Liver (tissue), 9 donors: Measurements from ENCODE around the gene TECTA. TPM values are rescaled to one million over a fixed set of nuclear protein-coding genes. Genes with fewer than 3 reads are reported as not detected.

ENCODE experiments used
- DNase-seq: peaks from one replicate; pipeline ENCODE4 v3.0.0-alpha.2; 2017; ENCODE audit warnings: low spot score
- H3K27ac ChIP-seq, 2 donors: one replicate each; pipeline ENCODE4 v1.7.0; 2013; ENCODE audit warnings: inconsistent platforms in 2 of 2, low read length in 2 of 2, control low read depth in 1 of 2, low read depth in 1 of 2, mild to moderate bottlenecking in 1 of 2
- H3K27me3 ChIP-seq, 4 donors: one replicate each; pipeline versions ENCODE4 v1.6.1 to v1.7.0; 2013; ENCODE audit warnings: low read length in 3 of 4, inconsistent platforms in 1 of 4, mild to moderate bottlenecking in 1 of 4, moderate library complexity in 1 of 4; ENCODE audit not compliant: control insufficient read depth in 4 of 4, insufficient read depth in 4 of 4
- H3K36me3 ChIP-seq, 4 donors: one replicate each; pipeline versions ENCODE4 v1.6.1 to v1.7.0; 2013; ENCODE audit warnings: low read length in 3 of 4, mild to moderate bottlenecking in 3 of 4, low read depth in 1 of 4, moderate library complexity in 1 of 4; ENCODE audit not compliant: control insufficient read depth in 4 of 4, insufficient read depth in 3 of 4
- H3K4me1 ChIP-seq, 4 donors: one replicate each; pipeline versions ENCODE4 v1.6.1 to v1.7.0; 2013; ENCODE audit warnings: low read length in 3 of 4, mild to moderate bottlenecking in 3 of 4, moderate library complexity in 1 of 4; ENCODE audit not compliant: control insufficient read depth in 4 of 4, insufficient read depth in 4 of 4
- H3K4me3 ChIP-seq, 3 donors: one replicate each; pipeline versions ENCODE4 v1.6.1 to v1.7.0; 2013; ENCODE audit warnings: low read length in 3 of 3, control low read depth in 1 of 3, low read depth in 1 of 3, mild to moderate bottlenecking in 1 of 3
- H3K9ac ChIP-seq, 2 donors: one replicate each; pipeline ENCODE4 v1.7.0; 2013; ENCODE audit warnings: low read length in 2 of 2, mild to moderate bottlenecking in 2 of 2, moderate library complexity in 2 of 2, control low read depth in 1 of 2, low read depth in 1 of 2
- H3K9me3 ChIP-seq, 4 donors: one replicate each; pipeline versions ENCODE4 v1.6.1 to v1.7.0; 2013; ENCODE audit warnings: low read length in 3 of 4; ENCODE audit not compliant: control insufficient read depth in 4 of 4
- EGR1 ChIP-seq, 2 donors: IDR thresholded peaks; 2 replicates each; pipeline ENCODE4 v1.6.1; 2016 to 2018; ENCODE audit warnings: antibody characterized with exemption in 2 of 2, low read depth in 2 of 2
- FOXA1 ChIP-seq: IDR thresholded peaks from 2 replicates; pipeline ENCODE4 v1.6.1; 2016; ENCODE audit warnings: antibody characterized with exemption
- GABPA ChIP-seq, 2 donors: IDR thresholded peaks in 1 of 2; conservative IDR thresholded peaks in 1 of 2; 2 replicates each; pipeline ENCODE4 v1.6.1; 2016; ENCODE audit warnings: antibody characterized with exemption in 2 of 2, mild to moderate bottlenecking in 1 of 2, moderate library complexity in 1 of 2
- HNF4A ChIP-seq, 2 donors: conservative IDR thresholded peaks; 2 replicates each; pipeline ENCODE4 v1.6.1; 2016; ENCODE audit warnings: antibody characterized with exemption in 2 of 2, mild to moderate bottlenecking in 2 of 2
- HNF4G ChIP-seq: IDR thresholded peaks from 2 replicates; pipeline ENCODE4 v1.6.1; 2016; ENCODE audit warnings: antibody characterized with exemption
- JUND ChIP-seq, 2 donors: IDR thresholded peaks; 2 replicates each; pipeline ENCODE4 v1.6.1; 2016; ENCODE audit warnings: antibody characterized with exemption in 2 of 2
- NR2F2 ChIP-seq: IDR thresholded peaks from 2 replicates; pipeline ENCODE4 v1.6.1; 2016; ENCODE audit warnings: antibody characterized with exemption
- RAD21 ChIP-seq, 2 donors: IDR thresholded peaks; 2 replicates each; pipeline ENCODE4 v1.6.1; 2016; ENCODE audit warnings: antibody characterized with exemption in 2 of 2, mild to moderate bottlenecking in 2 of 2
- REST ChIP-seq: IDR thresholded peaks from 2 replicates; pipeline ENCODE4 v1.6.1; 2016; ENCODE audit warnings: antibody characterized with exemption, mild to moderate bottlenecking
- SP1 ChIP-seq: IDR thresholded peaks from 2 replicates; pipeline ENCODE4 v1.6.1; 2018; ENCODE audit warnings: antibody characterized with exemption, mild to moderate bottlenecking
- TAF1 ChIP-seq: conservative IDR thresholded peaks from 2 replicates; pipeline ENCODE4 v1.6.1; 2016; ENCODE audit warnings: antibody characterized with exemption, mild to moderate bottlenecking
- YY1 ChIP-seq: IDR thresholded peaks from 2 replicates; pipeline ENCODE4 v1.6.1; 2016; ENCODE audit warnings: antibody characterized with exemption, mild to moderate bottlenecking
- WGBS: extraction: QIAGEN DNeasy Blood & Tissue Kit; methylation state at CpG from one replicate; pipeline ENCODE4 v1.1.7; 2013; 5-methylcytosine and 5-hydroxymethylcytosine counted together
- polyA plus RNA-seq, 2 donors: library from polyadenylated mRNA; stranded (reverse) in 1 of 2; unstranded in 1 of 2; fragments of 200-250 nt in 1 of 2; fragments of >200 nt in 1 of 2; fragmentation: Nextera tagmentation in 1 of 2; extraction: Ambion mirVana in 1 of 2; gene quantifications; one replicate each; pipeline versions ENCODE4 v1.2.1 to v1.2.3, GENCODE V29; 2013 to 2015
- total RNA-seq, 2 donors: library from RNA; depleted of rRNA; stranded (reverse); fragments of >200 nt; gene quantifications; one replicate each; pipeline ENCODE4 v1.2.3, GENCODE V29; 2014
- TF ChIP-seq, protein P1 (sequence below): fragments of 150-350 bp; IDR thresholded peaks from 2 replicates; pipeline ENCODE4 v1.5.1; 2017; ENCODE audit warnings: improper control_type of control experiment, low read depth, low read length; ENCODE audit not compliant: missing input control
- TF ChIP-seq, protein P2 (sequence below): IDR thresholded peaks from 2 replicates; pipeline ENCODE4 v1.6.1; 2016; ENCODE audit warnings: antibody characterized with exemption
- TF ChIP-seq, protein P3 (sequence below): IDR thresholded peaks from 2 replicates; pipeline ENCODE4 v1.6.1; 2016; ENCODE audit warnings: antibody characterized with exemption
- donor health status: healthy.
- donor health status: healthy.
- donor health status: healthy.
- donor health status: healthy.
- donor health status: healthy.

Gene TECTA
- total and polyA plus RNA-seq, 4 donors = 0.46 to 2.4 (median 0.73) TPM

- TF ChIP-seq, protein P1, sequence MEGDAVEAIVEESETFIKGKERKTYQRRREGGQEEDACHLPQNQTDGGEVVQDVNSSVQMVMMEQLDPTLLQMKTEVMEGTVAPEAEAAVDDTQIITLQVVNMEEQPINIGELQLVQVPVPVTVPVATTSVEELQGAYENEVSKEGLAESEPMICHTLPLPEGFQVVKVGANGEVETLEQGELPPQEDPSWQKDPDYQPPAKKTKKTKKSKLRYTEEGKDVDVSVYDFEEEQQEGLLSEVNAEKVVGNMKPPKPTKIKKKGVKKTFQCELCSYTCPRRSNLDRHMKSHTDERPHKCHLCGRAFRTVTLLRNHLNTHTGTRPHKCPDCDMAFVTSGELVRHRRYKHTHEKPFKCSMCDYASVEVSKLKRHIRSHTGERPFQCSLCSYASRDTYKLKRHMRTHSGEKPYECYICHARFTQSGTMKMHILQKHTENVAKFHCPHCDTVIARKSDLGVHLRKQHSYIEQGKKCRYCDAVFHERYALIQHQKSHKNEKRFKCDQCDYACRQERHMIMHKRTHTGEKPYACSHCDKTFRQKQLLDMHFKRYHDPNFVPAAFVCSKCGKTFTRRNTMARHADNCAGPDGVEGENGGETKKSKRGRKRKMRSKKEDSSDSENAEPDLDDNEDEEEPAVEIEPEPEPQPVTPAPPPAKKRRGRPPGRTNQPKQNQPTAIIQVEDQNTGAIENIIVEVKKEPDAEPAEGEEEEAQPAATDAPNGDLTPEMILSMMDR = no peak
These were observed 44.8 kb downstream of the TECTA start (continued) for GRCh38 chr11:121145826-121146225.

DNA sequence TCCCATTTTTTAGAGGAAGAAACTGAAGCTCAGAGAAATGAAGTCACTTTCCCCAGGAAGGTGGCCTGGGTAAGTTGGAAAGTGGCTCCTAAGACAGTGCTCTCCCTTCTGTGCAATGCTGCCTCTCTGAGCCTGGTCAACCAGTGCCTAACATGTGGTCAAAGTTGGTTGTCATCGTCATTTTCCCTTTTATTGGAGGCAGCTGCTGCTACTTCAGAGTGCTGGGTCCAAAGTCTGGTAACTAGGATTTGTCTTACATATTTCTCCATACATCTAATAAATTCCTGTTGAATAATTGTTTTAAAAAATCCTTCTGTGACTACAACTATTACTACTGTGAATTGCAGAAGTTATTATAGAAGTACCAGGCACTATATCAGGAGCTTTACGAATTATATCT, 48.1 kb downstream of the TECTA start:
- Histone ChIP-seq H3K27me3 (no peaks in the 10 kb centered on the region), H3K9me3 (no peaks in the 10 kb centered on the region), H3K9ac (no peak overlapping the region), H3K36me3 (no peaks in the 10 kb centered on the region), H3K4me1 (no peaks in the 10 kb centered on the region), H3K27ac (no peak overlapping the region), H3K4me3 (no peak overlapping the region)
- DNase-seq = no peak
- WGBS = 88% methylated on average over 2 of the region's 2 CpGs
- TF ChIP-seq GABPA (IDR thresholded peaks at IDR 0.05 in 1 of 2, conservative IDR thresholded peaks at IDR 0.05 in 1 of 2) = no peak
- no peak for TF ChIP-seq SP1
- TF ChIP-seq, protein P1 = no peak
- TF ChIP-seq NR2F2 = no peak
- no peak for TF ChIP-seq RAD21 (IDR thresholded peaks at IDR 0.05)
- no peak for TF ChIP-seq HNF4G
- no peak for TF ChIP-seq FOXA1
- TF ChIP-seq, protein P2, sequence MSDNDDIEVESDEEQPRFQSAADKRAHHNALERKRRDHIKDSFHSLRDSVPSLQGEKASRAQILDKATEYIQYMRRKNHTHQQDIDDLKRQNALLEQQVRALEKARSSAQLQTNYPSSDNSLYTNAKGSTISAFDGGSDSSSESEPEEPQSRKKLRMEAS = no peak
- no peak for TF ChIP-seq HNF4A (conservative IDR thresholded peaks at IDR 0.05)
- no peak for TF ChIP-seq JUND (IDR thresholded peaks at IDR 0.05)
- TF ChIP-seq, protein P3, sequence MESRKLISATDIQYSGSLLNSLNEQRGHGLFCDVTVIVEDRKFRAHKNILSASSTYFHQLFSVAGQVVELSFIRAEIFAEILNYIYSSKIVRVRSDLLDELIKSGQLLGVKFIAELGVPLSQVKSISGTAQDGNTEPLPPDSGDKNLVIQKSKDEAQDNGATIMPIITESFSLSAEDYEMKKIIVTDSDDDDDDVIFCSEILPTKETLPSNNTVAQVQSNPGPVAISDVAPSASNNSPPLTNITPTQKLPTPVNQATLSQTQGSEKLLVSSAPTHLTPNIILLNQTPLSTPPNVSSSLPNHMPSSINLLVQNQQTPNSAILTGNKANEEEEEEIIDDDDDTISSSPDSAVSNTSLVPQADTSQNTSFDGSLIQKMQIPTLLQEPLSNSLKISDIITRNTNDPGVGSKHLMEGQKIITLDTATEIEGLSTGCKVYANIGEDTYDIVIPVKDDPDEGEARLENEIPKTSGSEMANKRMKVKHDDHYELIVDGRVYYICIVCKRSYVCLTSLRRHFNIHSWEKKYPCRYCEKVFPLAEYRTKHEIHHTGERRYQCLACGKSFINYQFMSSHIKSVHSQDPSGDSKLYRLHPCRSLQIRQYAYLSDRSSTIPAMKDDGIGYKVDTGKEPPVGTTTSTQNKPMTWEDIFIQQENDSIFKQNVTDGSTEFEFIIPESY = no peak
- no peak for TF ChIP-seq TAF1
- no peak for TF ChIP-seq YY1
- TF ChIP-seq EGR1 (IDR thresholded peaks at IDR 0.05; ENCODE audit: low read depth in 2 of 2) = no peak
- TF ChIP-seq REST = no peak
